ENCODE results near the gene RNF166.

The RNF166 gene

DNA sequence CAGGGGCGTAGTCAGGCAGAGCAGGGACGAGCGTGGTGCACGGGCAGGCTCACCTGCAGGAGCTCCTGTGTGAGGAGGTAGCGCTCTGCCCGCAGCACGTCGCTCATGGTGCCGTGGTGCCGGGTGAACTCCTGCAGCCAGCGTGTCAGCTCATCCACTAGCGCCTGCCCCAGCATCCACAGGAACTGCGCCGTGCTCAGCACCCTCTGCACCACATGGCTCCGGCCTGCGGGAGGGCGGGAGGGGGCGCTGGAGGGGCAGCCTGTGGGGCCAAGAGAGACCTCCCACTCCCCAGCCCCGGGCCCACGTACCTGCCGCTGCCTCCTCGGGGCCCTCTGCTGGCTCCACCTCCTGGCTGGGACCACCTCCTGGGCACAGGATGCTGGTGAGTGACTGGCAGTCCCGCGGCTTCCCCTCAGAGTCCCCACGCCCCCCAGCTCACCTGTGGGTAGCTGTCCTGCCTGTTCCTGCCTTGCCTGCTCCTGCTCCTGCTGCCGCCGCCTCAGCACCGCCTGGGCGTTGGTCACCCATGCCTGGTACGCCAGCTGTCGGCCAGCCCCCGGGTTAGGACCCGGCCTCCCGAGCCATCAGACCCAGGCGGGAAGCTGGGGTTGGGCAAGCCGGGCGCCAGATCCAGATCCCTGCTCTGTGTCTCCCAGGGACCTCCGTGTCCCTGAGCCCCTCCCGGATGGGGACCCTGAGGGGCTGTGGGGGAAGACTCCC is 16.7 kb upstream of the RNF166 start:
- DNase-seq, result no peak

DNA sequence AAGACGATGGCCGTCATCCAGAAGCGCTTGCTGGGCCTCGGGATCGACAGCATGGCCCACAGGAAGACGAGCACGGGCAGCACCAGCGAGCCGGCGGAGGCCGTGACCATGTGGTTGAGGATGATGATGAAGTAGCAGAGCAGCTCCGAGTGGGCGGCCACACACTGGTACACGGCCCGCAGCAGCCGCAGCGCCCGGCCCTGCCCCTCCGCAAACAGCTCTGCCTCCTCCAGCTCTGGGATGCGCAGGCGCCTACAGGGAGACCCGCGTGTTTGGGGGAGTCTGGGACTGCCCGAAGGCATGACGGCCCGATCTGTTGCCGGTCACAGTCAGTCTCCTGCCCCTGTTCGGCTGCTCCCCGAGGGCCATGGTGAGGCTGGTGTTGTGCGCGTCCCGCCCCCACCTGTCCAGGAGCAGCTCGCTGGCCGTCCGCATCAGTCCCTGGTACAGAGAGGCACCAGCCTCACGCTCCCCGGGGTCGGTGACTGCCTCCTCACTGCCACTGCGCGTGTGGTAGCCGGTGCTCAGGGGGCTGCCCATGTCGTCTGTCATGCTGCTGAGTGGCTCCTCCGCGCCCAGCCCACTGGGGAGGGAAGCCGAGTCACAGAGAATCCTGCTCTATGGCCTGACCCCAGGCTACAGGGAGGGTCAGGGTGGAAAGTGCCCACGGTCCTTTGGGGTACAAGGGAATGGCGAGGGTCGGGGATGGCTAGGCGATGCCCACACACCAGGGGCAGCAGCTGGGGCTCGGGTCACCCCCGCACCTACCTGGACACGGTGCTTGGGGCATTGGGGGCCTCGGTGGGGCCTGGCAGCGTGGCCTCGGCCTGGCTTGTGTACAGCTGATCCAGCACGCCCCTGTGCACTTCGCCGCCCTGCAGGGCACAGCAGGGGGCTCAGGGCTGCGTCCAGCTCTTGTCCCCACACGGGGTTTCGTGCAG is 15.9 kb upstream of the RNF166 start:
- no peak for DNase-seq

DNA sequence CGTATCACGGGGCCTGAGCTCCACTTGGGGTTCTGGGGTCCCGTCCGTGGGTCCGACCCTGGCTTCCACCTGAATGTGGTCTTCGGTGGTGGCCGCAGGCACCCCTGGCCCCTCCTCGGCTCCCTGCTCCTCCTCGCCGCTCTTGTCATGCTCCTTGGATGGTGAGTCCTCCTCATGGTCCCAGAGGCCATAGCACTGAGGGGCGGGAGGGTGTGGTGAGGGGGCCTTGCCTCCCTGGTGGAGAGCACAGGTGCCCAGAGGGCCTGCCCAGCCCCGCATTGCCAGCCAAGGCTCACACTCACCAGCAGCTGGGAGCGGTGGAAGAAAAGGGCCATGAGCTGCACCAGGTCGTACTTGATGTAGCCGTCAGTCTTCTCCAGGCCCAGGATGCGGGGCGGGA is 15.0 kb upstream of the RNF166 start:
- DNase-seq, result no peak

DNA sequence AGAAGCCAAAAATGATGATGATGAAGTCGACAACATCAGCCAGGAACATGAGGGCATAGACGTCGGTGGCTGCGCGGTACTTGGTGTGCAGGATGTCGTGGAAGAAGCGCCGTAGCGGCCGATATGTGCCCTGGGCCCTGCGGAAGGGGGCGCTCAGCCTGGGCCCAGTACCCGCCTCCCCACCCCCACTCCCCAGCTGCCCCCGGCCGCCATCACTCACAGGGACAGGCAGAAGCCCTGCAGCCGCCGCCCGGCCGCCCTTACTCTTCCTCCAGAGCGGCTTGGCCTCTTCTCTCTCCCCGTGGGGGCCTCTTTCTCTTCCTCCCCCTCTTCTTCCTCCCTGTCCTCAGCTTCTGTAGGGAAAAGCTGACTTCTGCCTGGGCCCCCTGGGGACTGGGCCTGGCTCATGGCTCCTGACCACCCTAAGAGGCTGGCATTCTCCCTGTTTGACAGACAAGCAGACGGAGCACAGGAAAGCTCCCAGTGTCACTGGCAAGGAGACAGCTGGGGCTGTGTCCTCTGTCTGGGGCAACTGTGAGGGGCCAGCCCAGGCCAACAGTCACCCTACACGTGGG is 14.3 kb upstream of the RNF166 start:
- no peak for DNase-seq

GRCh38 chr16:88719933-88720296 is 13.7 kb upstream of the RNF166 start:
- no peak for DNase-seq

- no peak for DNase-seq
Observed at GRCh38 chr16:88719267-88719932, 13.2 kb upstream of the RNF166 start.

- DNase-seq, result no peak
Observed at GRCh38 chr16:88718178-88718577, 12.0 kb upstream of the RNF166 start.

DNA sequence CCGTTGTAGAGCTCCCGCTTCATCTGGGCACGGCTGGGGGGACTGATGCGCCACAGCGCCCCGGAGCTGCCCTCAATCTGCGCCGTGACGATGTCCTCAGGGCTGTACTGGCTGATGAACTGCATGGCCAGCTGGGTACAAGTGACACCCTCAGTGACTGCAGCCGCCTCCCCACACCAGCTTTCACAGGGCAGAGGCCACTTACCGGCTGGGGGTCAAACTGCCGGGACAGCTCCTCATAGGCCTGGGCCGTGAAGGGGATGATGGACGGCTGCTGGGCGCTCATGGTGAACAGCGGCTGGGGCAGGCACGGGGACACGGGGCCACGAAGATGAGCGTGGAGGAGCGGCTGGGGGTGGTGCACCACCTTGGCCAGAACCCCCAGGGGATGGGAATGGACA is 10.4 kb upstream of the RNF166 start:
- DNase-seq, result no peak

DNA sequence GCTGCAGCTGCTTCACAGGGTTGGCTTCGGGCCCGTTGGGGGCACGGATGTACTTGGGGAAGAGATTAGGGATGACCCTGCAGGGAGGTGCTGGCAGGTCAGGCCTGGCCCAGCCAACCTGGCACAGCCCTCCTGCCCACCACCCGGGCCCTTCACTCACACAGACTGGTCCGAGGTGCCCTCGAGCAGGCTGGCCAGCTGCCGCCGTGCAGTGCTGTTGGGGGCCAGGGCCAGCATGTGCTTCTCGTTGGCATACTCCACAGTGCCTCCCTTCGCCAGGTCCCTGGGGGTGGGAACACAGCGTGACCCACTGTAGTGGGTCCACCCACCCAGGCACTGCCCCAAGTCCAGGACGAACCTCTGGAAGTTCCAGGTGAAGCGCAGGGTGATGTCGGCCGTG is 10.0 kb upstream of the RNF166 start:
- no peak for DNase-seq

DNA sequence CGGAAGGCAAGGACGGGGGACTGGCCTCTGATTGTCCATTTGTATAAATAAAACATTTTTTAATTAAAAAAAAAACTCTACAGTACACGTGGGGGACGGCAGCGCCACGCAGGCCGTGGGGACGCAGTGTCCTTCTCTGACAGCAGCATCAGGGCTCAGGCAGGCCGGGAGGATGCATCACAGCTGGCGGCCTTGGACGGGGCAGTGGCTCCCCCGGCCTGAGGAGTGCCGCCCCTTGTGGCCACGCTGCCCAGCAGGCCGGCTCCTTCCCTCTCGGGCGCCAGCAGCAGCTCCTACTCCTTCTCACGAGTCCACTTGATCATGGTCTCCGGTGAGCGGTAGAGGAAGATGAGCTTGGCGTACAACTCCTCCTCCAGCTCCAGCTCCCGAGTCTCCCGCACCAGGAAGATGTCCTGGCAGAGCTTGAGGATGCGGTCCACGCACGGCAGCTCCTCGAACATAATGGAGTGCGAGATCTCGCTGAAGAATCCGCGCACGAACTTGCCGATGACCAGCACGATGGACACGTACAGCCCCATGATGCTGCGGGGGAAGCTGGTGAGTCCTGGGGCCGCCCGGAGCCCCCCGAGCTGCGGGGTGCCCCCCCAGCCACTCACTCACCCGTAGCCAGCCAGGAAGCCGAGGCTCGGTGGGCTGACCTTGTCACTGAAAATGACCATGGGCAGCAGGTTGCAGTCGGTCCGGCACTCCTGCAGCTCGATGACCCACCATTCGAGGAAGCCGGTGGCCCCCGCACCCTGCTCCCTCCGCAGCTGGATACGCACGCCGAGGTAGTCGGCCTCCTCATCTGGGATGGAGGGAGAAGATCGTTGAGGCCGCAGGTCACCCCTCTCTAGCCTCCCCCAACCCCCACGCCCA is 9.3 kb upstream of the RNF166 start:
- DNase-seq, result no peak

DNA sequence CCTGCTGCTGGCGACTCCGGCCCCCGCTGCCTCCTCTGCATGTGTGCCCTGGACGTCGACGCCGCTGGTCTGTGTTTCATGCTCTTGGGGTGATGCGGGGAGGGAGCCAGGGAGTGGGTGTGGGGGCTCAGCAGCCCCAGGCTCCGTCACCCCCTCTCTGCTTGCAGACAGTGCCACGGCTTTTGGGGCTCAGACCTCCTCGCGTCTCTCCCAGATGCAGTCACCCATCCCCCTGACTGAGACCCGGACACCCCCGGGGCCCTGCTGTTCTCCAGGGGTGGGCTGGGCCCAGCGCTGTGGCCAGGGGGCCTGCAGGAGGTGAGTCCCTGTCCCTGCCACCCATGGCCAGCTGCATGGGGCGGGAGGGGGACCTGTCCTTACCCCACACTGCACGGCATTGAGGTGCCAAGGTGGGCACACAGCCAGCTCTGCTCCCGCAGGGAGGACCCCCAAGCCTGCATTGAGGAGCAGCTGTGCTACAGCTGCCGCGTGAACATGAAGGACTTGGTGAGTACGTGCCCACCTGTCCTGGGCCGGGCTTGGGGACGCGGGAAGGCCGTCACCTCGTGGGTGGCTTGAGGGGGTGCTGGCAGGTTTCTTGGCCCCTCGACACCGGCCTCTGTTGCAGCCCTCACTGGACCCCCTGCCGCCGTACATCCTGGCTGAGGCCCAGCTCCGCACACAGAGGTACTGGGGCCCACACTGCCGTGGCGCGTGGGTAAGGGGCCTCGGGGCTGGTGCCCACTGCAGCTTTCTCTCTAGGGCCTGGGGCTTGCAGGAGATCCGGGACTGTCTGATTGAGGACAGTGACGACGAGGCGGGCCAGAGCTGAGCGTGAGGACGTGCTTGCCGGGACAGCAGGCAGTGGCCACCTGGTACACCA is 8.5 kb upstream of the RNF166 start:
- no peak for DNase-seq

GRCh38 chr16:88713568-88714419 is 7.6 kb upstream of the RNF166 start:
- no peak for DNase-seq

- no peak for DNase-seq
Observed at GRCh38 chr16:88713054-88713453, 6.8 kb upstream of the RNF166 start.

DNA sequence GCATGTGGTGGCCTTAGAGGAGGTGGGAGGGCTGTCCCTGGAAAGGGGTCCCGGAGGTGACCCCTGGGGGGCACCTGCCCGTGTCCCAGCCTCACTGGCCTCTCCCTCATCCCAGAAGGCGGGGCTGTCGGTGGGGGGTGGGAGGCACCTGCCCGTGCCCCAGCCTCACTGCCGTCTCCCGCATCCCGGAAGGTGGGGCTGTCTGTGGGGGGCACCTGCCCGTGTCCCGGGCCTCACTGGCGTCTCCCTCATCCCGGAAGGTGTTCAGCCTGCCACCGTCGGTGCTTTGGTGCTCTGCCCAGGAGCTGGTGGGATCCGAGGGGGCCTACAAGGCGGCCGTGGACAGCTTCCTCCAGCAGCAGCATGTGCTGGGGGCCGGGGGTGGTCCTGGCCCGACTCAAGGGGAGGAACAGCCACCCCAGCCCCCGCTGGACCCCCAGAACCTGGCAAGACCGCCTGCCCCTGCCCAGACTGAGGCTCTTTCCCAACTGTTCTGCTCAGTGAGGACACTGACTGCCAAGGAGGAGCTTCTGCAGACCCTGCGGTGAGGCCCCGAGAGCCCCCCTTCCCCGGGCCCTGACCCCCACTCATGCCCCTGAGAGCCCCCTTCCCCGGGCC is 6.3 kb upstream of the RNF166 start:
- DNase-seq, result no peak

DNA sequence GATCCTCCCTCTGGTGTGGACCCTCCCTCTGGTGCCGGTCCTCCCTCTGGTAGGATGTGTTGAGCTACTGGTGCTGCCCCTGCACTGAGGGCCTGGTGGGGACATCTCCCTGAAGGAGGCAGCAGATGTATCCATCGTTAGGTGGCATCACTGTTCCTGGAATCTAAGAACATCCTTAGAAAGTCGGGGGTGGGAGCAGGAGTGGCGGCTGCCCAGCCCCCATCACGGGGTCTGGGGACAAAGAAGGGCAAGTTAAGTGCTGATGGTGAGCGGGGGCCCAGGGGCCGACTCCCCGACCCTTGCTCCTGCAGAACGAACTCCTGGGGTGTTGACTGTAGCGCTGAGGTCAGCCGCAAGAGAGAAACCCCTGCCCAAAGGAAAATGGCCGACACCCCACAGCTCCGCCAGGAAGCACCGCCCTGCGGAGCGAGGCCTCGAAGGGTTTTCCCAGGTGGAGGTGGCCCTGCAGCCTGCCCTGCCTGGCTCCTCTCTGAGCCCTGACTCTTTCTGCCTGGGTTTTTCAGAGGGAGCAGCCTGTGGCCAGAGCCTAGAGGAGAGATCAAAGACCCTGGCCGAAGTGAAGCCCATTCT is 5.6 kb upstream of the RNF166 start:
- no peak for DNase-seq

DNA sequence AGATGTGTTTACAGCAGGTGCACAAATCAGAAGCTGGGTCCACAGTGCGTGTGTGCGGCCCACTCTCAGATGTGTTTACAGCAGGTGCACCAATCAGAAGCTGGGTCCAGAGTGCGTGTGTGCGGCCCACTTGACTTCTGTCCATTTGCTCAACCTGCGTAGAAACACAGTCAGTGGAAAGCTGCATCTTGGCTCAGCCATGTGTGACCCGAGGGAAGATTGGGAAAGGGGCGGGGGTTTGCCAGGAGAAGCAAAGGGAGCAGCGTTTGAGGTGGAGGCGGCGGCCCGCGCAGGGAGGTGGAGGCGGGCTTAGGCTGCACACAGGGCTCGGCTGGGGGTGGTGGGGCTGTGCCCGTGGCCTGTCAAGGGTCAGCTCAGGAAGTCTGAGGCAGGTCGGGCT is 4.3 kb upstream of the RNF166 start:
- no peak for DNase-seq

- DNase-seq, result no peak
Observed at GRCh38 chr16:88706965-88707826, 988 bp upstream of the RNF166 start.

GRCh38 chr16:88705801-88706228 is 393 bp downstream of the RNF166 start:
- no peak for DNase-seq
